ENCODE measurements around the gene ARHGEF7. TPM values are rescaled to one million over a fixed set of nuclear protein-coding genes. Genes with fewer than 3 reads are reported as not detected.

Gene ARHGEF7
- total RNA-seq, 3 donors from 2014 or later, result 55.3 to 82.5 (median 62.6) TPM

DNA sequence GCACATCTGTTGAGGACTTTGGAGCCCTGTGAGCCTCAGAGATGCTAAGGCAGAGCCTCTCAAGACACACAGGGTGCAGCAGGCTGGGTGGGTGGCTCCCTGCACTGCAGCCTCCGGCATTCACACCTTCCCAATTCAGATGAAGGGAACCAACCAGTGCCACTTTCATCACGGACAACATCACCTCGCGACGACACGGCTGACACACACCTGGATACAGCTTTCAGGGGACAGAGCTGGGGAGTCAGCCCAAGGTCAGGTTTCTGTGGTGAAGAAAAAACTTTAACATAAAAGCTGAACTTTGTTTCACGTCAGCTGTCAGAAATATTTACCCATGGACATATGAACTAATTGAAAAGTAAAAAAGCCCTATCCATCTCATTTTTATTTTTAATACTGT, 24.9 kb upstream of the ARHGEF7 start:
- TF ChIP-seq, protein P1, sequence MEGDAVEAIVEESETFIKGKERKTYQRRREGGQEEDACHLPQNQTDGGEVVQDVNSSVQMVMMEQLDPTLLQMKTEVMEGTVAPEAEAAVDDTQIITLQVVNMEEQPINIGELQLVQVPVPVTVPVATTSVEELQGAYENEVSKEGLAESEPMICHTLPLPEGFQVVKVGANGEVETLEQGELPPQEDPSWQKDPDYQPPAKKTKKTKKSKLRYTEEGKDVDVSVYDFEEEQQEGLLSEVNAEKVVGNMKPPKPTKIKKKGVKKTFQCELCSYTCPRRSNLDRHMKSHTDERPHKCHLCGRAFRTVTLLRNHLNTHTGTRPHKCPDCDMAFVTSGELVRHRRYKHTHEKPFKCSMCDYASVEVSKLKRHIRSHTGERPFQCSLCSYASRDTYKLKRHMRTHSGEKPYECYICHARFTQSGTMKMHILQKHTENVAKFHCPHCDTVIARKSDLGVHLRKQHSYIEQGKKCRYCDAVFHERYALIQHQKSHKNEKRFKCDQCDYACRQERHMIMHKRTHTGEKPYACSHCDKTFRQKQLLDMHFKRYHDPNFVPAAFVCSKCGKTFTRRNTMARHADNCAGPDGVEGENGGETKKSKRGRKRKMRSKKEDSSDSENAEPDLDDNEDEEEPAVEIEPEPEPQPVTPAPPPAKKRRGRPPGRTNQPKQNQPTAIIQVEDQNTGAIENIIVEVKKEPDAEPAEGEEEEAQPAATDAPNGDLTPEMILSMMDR (IDR thresholded peaks at IDR 0.05), result no peak
- intact Hi-C loops (cut with DNase I, micrococcal nuclease), result no loop called here

DNA sequence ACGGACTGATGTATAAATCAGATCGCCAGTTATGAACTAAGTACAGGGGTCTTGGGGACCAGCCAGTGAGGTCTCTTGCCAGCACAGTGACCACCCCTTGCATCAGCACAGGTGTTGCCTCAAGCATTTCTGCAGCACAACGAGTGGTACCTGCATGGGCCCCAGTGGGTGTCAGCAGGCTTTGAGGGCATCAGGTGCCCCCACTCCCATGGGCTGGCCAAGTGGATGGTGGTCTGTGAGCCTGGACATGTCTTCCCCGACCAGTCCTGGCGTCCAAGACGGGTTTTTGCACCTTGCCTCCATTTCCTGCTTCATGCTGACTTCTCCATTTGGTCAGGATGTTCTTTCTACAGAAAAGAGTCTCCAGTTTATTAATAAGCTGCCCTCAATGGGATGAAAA, 22.4 kb upstream of the ARHGEF7 start:
- intact Hi-C loops (cut with DNase I, micrococcal nuclease), result no loop called here
- no peaks in the 10 kb centered on the region for H3K9me3 ChIP-seq
- H3K36me3 ChIP-seq (ENCODE audit: low read depth), result no peaks in the 10 kb centered on the region
- ATAC-seq, result no peak
- DNase-seq, result no peak
- TF ChIP-seq, protein P1 (IDR thresholded peaks at IDR 0.05), result no peak
- H3K4me3 ChIP-seq, result no peak overlapping the region
- no peaks in the 10 kb centered on the region for H3K4me1 ChIP-seq (ENCODE audit: low read depth)

More for the DNA sequence above, 24.9 kb upstream of the ARHGEF7 start:
- Histone ChIP-seq H3K4me1 (ENCODE audit: low read depth) (no peaks in the 10 kb centered on the region), H3K4me3 (no peak overlapping the region), H3K36me3 (ENCODE audit: low read depth) (no peaks in the 10 kb centered on the region), H3K9me3 (no peaks in the 10 kb centered on the region)
- DNase-seq (no peak), ATAC-seq (no peak)

DNA sequence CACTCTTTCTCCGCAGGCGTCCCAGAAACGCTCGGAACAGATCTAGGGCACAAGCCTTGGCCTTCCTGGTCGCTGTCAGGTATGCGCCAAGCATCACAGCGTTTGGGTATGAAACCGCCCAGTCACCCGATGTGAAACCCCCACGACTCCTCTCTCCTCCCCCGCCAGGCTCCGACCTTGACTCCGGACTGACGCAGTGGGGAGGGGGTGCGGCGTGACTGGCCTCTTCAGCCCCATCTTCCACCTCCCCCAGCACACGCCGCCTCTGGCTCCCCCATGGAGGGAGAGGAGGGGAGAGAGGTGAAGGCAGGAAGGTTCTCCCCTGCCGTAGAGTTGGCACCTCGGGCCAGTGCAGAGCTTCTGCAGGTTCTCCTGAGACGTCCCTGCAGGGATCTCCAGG, 22.0 kb upstream of the ARHGEF7 start:
- Histone ChIP-seq H3K4me3 (no peak overlapping the region), H3K36me3 (ENCODE audit: low read depth) (no peaks in the 10 kb centered on the region), H3K4me1 (ENCODE audit: low read depth) (no peaks in the 10 kb centered on the region), H3K9me3 (no peaks in the 10 kb centered on the region)
- DNase-seq, result no peak
- intact Hi-C loops (cut with DNase I, micrococcal nuclease), result no loop called here
- TF ChIP-seq, protein P1 (IDR thresholded peaks at IDR 0.05), result no peak
- no peak for ATAC-seq

DNA sequence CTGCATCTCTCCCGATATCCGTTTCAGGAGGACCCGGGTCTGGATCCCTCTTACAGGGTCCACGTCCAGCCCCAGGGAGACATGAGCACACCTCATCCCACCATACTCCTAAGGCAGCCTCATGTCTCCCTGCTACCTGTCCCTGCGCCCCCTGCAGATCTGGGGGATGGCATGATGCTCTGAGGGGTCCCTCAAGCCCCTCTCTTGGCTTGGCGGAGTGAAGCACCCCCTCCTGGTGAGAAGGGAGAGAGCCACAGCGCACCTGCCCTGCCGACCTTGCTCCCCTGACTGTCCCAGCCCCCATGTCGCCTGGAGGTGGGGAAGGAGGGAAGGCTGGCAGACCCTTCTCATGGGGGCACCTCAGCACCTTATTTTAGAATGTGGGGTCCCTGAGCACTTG, 21.5 kb upstream of the ARHGEF7 start:
- TF ChIP-seq, protein P1 (IDR thresholded peaks at IDR 0.05), result no peak
- ATAC-seq (no peak), DNase-seq (no peak)
- H3K4me3 ChIP-seq, result no peak overlapping the region
- no peaks in the 10 kb centered on the region for H3K4me1 ChIP-seq (ENCODE audit: low read depth)
- H3K9me3 ChIP-seq, result no peaks in the 10 kb centered on the region
- intact Hi-C loops (cut with DNase I, micrococcal nuclease), result no loop called here
- no peaks in the 10 kb centered on the region for H3K36me3 ChIP-seq (ENCODE audit: low read depth)

DNA sequence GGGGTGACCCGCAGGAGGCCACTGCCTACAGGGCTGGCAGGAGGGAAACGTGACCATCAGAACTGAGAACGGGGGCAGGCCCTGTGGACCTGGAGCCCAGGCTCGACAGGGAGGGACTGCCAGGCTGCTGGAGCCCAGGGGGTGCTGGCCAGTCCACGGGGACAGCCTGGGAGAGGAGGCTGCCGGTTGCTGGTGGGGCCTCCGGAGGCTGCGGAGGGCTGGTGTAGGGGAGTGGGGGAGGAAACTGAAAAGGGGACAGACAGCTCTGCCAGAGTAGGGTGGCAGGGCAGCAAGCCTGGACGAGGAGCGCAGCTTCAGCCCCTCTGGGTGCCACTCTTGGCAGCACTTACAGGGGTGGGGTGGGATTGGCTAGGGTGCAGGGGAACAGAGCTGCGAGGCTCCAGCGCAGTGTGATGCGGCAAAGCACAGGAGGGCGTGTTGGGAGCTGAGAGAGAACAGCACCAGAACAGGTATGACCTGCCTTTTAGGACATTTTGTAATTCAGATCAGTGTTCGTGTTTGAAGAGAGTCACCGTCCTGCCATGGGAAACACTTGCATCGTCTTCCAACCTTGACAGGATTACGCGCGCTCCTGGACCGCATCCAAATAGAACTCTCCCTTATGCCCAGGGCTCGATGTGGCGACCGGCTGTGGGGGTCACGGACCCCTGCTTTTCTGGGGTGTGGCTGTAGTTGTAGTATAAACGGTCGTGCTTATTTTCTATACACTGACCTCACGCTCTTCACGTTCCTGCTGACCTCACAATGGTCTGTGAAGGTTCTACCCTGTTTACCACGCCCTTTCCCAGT, 19.9 kb upstream of the ARHGEF7 start:
- DNase-seq, result no peak
- no peak for ATAC-seq
- Histone ChIP-seq H3K4me3 (no peak overlapping the region), H3K4me1 (ENCODE audit: low read depth) (no peaks in the 10 kb centered on the region), H3K36me3 (ENCODE audit: low read depth) (no peaks in the 10 kb centered on the region), H3K9me3 (no peaks in the 10 kb centered on the region)
- intact Hi-C loops (cut with DNase I, micrococcal nuclease), result no loop called here
- TF ChIP-seq, protein P1 (IDR thresholded peaks at IDR 0.05), result no peak

Data from mucosa of descending colon (tissue), 3 donors.